Fibroblast of skin of left quadriceps (primary cell): ENCODE measurements around the gene RNF157.

ENCODE experiments used
- DNase-seq, 2 experiments: peaks; one replicate each; pipeline ENCODE4 v3.0.0-alpha.2; 2013; ENCODE audit warnings: low read depth in 2 of 2

RNF157 gene

GRCh38 chr17:76157759-76158158, 82.5 kb downstream of the RNF157 start:
- no peak for DNase-seq

GRCh38 chr17:76156662-76156991, 83.7 kb downstream of the RNF157 start:
- no peak for DNase-seq

GRCh38 chr17:76155988-76156661, 84.2 kb downstream of the RNF157 start:
- DNase-seq: no peak

GRCh38 chr17:76154936-76155845, 85.1 kb downstream of the RNF157 start:
- DNase-seq: no peak

- DNase-seq: no peak
These were observed 86.0 kb downstream of the RNF157 start for GRCh38 chr17:76154292-76154691.

GRCh38 chr17:76153640-76154039, 86.7 kb downstream of the RNF157 start:
- peak in 1 of 2 experiments; percentile 3 for DNase-seq

- DNase-seq: no peak
These were observed 87.1 kb downstream of the RNF157 start for GRCh38 chr17:76153202-76153601.

GRCh38 chr17:76152591-76152990, 87.7 kb downstream of the RNF157 start:
- no peak for DNase-seq

- DNase-seq: no peak
These were observed 88.3 kb downstream of the RNF157 start for GRCh38 chr17:76151896-76152454.

GRCh38 chr17:76150712-76151622, 89.3 kb downstream of the RNF157 start:
- DNase-seq: no peak

- DNase-seq: no peak
These were observed 91.1 kb downstream of the RNF157 start for GRCh38 chr17:76149214-76149613.

GRCh38 chr17:76148015-76148326, 92.3 kb downstream of the RNF157 start:
- no peak for DNase-seq

- DNase-seq: peak in 1 of 2 experiments; percentile 13
These were observed 92.9 kb downstream of the RNF157 start for GRCh38 chr17:76147211-76148014.

- no peak for DNase-seq
These were observed 94.0 kb downstream of the RNF157 start for GRCh38 chr17:76146053-76146851.

- DNase-seq: no peak
These were observed 94.9 kb downstream of the RNF157 start for GRCh38 chr17:76145231-76146052.

- DNase-seq: no peak
These were observed 97.7 kb downstream of the RNF157 start for GRCh38 chr17:76142585-76143041.

GRCh38 chr17:76142039-76142584, 98.2 kb downstream of the RNF157 start:
- no peak for DNase-seq

GRCh38 chr17:76141212-76142038, 98.9 kb downstream of the RNF157 start, which contains the start of gene FOXJ1:
Gene FOXJ1 (minus strand): TSS chr17:76141245. CDS start chr17:76140395, 850 bp downstream.
- DNase-seq: peak; percentile 42 to 48
